ENCODE results near the gene EHBP1L1. TPM values are rescaled to one million over a fixed set of nuclear protein-coding genes. Genes with fewer than 3 reads are reported as not detected.
A peak's percentile ranks its signal among the peaks of the same experiment; 100 is the strongest.

Gene EHBP1L1
- total RNA-seq, 1 experiment from 2014 or later, result 8.7 TPM

GRCh38 chr11:65542738-65543390 lies 33.0 kb upstream of the EHBP1L1 start:
- no peak for DNase-seq (ENCODE audit: low spot score)
- in situ Hi-C loops (cut with HindIII; ENCODE audit: low sequenced_read_pairs), result no loop called here

DNA sequence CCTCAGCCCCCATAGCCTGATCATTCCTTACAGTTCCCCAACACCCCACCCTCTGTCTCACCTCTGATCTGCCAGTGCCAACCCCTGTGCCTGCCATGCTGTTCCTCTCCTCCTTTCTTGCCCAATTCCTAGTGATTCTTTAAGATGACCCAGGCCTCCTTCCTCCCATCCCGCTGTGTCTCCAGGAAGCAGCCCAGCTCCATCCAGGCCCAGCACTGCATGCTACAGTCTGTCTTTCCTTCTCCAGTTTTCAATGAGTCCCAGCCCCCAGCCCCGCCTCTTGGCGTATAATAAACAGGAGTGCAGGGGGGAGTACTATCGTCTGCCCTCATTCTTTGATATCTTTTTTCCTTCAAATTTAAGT lies 30.0 kb upstream of the EHBP1L1 start:
- no peak for DNase-seq (ENCODE audit: low spot score)
- in situ Hi-C loops (cut with HindIII; ENCODE audit: low sequenced_read_pairs), result no loop called here

DNA sequence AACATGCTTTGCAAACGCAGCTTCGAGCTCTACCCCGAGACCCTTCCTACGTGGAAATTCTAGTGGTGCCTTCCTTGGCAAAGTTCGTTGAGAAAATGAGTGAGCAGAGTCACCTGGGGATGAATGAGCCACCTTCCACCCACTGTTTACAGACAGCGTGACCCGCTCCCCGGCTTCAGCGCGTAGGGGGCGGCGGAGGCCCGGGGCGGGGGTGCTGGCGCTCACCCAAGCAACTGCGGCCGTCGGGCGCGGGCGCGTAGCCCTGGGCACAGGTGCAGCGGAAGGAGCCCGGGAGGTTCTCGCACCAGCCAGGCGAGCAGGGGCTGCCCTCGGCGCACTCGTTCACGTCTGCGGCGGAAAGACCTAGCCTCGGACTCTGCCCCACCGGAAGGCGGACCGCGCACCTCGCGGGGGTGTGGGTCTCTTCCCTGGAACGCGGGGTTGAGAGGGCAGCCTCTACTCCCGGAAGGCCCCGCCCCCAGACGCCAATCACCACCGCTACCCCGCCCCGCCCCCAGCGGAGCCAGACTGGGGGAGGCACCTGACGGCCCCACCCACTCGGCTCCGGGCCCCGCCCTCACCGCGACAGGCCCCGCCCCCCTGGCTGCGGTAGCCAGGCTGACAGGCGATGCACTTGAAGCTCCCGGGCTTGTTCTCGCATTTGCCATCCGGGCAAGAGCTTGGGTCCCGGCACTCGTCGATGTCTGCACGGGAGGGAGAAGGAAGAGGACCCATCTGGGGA lies 29.5 kb upstream of the EHBP1L1 start:
- in situ Hi-C loops (cut with HindIII; ENCODE audit: low sequenced_read_pairs), result no loop called here
- peak; percentile 72 for DNase-seq (ENCODE audit: low spot score)

GRCh38 chr11:65547446-65548125 lies 28.3 kb upstream of the EHBP1L1 start:
- DNase-seq (ENCODE audit: low spot score), result no peak
- in situ Hi-C loops (cut with HindIII; ENCODE audit: low sequenced_read_pairs), result no loop called here

DNA sequence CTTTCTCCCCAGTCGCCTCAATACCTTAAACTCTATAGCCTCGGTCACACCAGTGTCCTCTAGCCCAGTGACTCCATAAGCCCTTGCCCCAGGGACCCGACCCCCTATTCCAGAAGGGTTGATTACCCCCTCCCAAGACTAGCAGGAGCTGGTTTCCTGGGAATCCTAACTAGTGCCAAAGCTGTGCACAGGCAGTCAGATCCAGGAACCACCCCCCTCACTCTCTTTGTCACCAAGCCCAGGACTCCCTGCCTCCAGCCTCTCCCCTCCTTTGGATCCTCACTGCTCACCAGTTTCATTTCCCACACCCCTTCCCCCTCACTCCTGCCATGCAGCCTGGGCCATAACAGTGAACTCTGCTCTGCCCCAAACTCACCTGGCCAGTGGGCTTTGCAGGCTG lies 27.5 kb upstream of the EHBP1L1 start:
- in situ Hi-C loops (cut with HindIII; ENCODE audit: low sequenced_read_pairs), result no loop called here
- no peak for DNase-seq (ENCODE audit: low spot score)

DNA sequence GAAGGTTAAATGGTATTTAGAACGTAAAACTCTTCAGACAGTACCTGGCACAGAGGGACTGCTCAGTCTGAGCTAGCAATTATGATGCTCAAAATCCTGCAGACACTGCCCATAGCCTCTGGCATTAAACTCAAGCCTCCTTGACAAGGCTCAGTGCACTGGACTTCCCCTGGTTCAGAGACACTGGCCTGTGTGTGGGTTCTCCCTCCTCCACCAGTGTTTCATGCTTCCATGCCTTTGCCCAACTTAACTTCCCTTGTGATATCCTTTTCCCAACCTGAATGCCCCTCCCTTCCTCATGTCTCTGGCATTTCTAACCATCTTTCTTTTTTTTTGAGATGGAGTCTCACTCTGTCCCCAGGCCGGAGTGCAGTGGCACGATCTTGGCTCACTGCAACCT lies 26.8 kb upstream of the EHBP1L1 start:
- no peak for DNase-seq (ENCODE audit: low spot score)
- in situ Hi-C loops (cut with HindIII; ENCODE audit: low sequenced_read_pairs), result no loop called here

DNA sequence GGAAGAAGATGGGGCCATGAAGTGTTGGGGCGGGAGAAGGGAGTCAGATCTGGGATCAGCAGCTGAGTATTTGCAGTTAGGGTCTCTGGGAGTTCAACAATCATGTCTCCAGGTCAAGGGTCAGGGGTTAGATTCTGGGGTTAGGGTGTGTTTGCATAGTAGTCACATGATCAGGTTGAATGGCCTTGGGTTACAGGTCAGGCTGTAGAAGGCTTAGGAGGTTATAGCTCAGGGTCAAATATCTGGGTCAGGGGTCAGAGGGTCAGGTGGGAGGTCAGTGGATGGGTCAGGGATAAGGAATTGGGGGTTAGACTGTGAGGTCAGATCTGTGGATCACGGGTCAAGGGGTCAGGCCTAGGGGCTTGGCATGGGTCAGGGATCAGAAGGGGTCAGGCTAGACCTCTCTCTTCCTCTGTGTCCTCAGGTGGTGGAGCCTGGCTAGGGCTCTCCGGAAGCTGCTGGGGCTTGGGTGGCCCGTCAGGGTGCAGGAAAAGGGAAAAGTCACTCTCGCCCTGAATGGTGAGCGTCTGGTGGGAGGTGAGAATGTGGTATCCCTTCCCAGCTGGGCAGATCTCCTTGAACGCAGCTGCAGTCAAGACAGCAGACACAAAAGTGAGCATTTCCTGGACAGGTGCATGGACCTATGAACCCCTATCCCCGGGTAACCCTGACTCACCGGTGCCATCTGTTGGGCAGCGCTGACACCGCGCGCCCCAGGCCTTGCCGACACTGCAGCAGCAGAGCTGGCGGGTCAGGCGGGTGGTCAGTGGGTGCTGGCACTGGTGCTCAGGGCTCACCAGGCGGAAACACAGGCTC lies 24.1 kb upstream of the EHBP1L1 start:
- in situ Hi-C loops (cut with HindIII; ENCODE audit: low sequenced_read_pairs), result no loop called here
- no peak for DNase-seq (ENCODE audit: low spot score)

DNA sequence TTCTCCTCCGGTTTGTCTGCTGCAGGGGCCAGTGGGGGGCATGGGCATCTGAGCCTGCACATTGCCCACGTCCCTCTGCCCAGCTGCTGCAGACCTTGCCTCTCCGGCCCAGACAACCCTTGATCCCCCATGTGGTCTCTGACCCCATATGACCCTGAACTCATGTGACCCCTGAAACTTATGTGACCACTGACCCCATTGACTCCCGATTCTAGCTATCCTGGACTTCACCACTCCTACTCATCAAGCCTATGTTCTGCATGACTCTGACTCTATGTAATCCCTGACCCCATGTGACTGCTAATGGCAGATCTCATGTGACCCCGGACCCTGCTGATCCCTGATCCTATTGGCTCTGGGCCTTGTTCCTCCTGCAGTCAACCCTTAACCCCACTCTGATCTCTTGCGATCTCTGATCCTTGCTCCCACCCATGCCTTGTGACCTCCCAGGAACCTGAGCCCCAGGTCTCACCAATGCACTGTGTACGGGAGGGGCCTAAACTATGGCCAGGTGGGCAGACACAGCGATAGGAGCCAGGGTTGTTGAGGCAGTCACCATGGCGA lies 23.4 kb upstream of the EHBP1L1 start:
- no peak for DNase-seq (ENCODE audit: low spot score)
- in situ Hi-C loops (cut with HindIII; ENCODE audit: low sequenced_read_pairs), result no loop called here

DNA sequence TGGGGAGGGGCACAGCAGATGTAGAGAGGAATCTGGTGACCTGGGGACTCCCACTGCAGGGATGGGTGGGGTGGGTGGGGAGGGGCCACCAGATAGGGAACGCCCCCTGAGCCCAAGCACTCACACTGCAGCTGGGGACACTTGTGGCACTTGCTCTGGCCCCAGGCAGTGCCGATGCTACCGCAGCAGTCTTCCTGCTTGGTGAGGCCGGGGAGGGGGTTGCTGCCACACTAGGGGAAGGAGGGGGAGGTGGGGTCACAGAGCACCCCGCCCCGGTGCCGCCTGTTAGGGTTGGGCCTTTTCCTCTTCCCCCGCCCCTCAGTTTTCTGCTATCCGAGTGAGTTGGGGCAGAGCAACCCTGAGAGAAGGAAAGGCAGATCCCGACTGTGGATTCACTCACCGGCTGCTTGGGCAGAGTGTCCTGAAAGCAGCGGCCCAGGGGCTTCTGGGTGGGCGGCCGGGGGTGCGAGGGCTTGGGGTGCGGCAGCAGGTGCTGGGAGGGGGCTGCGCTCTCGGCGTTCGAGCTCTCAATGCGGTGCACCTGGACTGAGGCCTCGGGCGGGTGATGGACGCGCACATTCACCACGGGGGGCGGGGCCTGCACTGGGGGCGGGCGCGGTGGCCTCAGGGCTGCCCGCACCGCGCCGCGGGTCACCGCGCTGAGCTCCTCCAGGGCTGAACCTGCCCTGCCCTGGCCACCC lies 22.4 kb upstream of the EHBP1L1 start:
- in situ Hi-C loops (cut with HindIII; ENCODE audit: low sequenced_read_pairs), result no loop called here
- no peak for DNase-seq (ENCODE audit: low spot score)

- DNase-seq (ENCODE audit: low spot score), result no peak
- in situ Hi-C loops (cut with HindIII; ENCODE audit: low sequenced_read_pairs), result no loop called here
Measured at GRCh38 chr11:65554057-65554818, 21.6 kb upstream of the EHBP1L1 start.

GRCh38 chr11:65554842-65555430 lies 20.9 kb upstream of the EHBP1L1 start:
- in situ Hi-C loops (cut with HindIII; ENCODE audit: low sequenced_read_pairs), result no loop called here
- no peak for DNase-seq (ENCODE audit: low spot score)

GRCh38 chr11:65555693-65556231 lies 20.1 kb upstream of the EHBP1L1 start:
- no peak for DNase-seq (ENCODE audit: low spot score)
- in situ Hi-C loops (cut with HindIII; ENCODE audit: low sequenced_read_pairs), result no loop called here

DNA sequence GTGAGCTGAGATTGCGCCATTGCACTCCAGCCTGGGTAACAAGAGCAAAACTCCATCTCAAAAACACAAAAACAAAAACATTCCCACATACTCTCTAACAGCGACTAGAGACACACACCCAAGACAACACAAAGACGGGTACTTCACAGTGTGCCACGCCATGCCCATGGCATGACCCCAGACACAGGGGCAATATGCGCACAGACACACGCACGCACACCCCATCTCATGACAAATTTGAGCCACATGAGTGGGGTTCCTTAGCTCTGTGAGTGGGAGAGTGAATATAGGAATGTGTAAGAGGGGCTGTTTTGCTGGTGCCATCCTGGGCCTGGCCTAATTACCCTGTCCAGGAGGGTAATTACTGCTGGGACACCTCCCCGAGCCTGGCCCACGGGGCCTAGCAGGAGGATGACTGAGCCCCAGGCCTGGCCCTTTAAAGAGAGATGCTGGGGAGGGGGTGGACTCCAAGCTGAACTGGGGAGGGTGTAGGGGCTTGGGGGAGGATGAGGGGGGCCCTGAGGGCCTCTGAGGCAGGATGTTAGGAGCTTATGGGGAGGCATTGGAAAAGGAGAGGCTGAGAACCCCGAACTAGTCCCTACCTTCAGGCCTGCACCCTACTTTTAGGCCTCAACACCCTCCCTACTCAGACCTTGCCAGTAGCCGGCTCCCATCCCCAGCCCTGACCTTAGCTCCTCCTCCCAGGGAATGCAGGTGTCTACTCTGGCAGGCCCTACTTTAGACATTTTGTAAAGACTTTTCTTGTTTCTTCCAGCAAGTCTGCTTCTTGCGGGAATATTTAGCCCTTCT lies 19.2 kb upstream of the EHBP1L1 start:
- DNase-seq (ENCODE audit: low spot score), result peak; percentile 49
- in situ Hi-C loops (cut with HindIII; ENCODE audit: low sequenced_read_pairs), result no loop called here

- in situ Hi-C loops (cut with HindIII; ENCODE audit: low sequenced_read_pairs), result no loop called here
- DNase-seq (ENCODE audit: low spot score), result no peak
Measured at GRCh38 chr11:65557280-65558001, 18.4 kb upstream of the EHBP1L1 start.

- DNase-seq (ENCODE audit: low spot score), result peak; percentile 77
- in situ Hi-C loops (cut with HindIII; ENCODE audit: low sequenced_read_pairs), result no loop called here
Measured at GRCh38 chr11:65558002-65558929, 17.6 kb upstream of the EHBP1L1 start, which contains the start of gene LTBP3. LTBP3 (minus strand) TSS chr11:65558359; CDS start chr11:65557959, 400 bp downstream.
